Lower lobe of right lung (tissue), 2 donors: ENCODE data around the gene ARL16. TPM values are rescaled to one million over a fixed set of nuclear protein-coding genes. Genes with fewer than 3 reads are reported as not detected.
"Not testable (repeated sequence)": the region's sequence is repeated elsewhere in the genome, so short reads cannot be mapped to it uniquely, and the experiment has no call there.

ENCODE experiments used
- ATAC-seq, 2 donors: fragments of 200-7000 bp; cut with Tn5 transposase; one replicate each; pipeline ENCODE4 v1.9.1; 2020 to 2022; ENCODE audit warnings: mild to moderate bottlenecking in 2 of 2, moderate library complexity in 2 of 2
- DNase-seq: peaks from one replicate; pipeline ENCODE4 v3.0.0-alpha.2; 2020
- H3K27ac ChIP-seq: fragments of 200-600 bp; one replicate; pipeline ENCODE4 v1.8.0; 2022
- H3K27me3 ChIP-seq: fragments of 200-600 bp; one replicate; pipeline ENCODE4 v1.8.0; 2022; ENCODE audit warnings: low read depth
- H3K36me3 ChIP-seq: fragments of 200-600 bp; one replicate; pipeline ENCODE4 v1.8.0; 2022; ENCODE audit warnings: mild to moderate bottlenecking
- H3K4me1 ChIP-seq: fragments of 200-600 bp; one replicate; pipeline ENCODE4 v1.8.0; 2022
- H3K4me3 ChIP-seq: fragments of 200-600 bp; one replicate; pipeline ENCODE4 v1.8.0; 2022; ENCODE audit warnings: mild to moderate bottlenecking
- H3K9me3 ChIP-seq: fragments of 200-600 bp; one replicate; pipeline ENCODE4 v1.8.0; 2022
- CTCF ChIP-seq: fragments of 200-600 bp; IDR thresholded peaks from one replicate; pipeline ENCODE4 v1.8.0; 2022; ENCODE audit warnings: antibody characterized with exemption, mild to moderate bottlenecking
- intact Hi-C: fragments of 100-400 bp; cut with DNase I; formaldehyde crosslinking; loops from one replicate; pipeline ENCODE4 v1.11.0; 2022
- total RNA-seq: library from RNA; stranded (reverse); fragmentation: NEBNext Ultra II Directional; extraction: Animal tissue kit (Norgen Biotek cat#: 25700); gene quantifications from one replicate; pipeline ENCODE4 v1.2.1, GENCODE V29; 2021
- donor health status: DM: no; HTN: yes; CAD: no; lungs with severe emphysema.

Gene ARL16
- total RNA-seq, 1 donor from 2014 or later: 19.0 TPM

- DNase-seq, H3K9me3 ChIP-seq, H3K4me3 ChIP-seq, H3K4me1 ChIP-seq, H3K27ac ChIP-seq, ATAC-seq, H3K27me3 ChIP-seq, intact Hi-C loops: not testable (repeated sequence)
- peak; percentile 60 for TF ChIP-seq CTCF
- peaks cover 36% of the 10 kb centered on the region for H3K36me3 ChIP-seq
Measured at GRCh38 chr17:81675515-81676221, 7.9 kb downstream of the ARL16 start.

- no peaks in the 10 kb centered on the region for H3K9me3 ChIP-seq
- H3K4me3 ChIP-seq: no peak overlapping the region
- intact Hi-C loops: no loop called here
- no peak for DNase-seq
- no peak for TF ChIP-seq CTCF
- no peaks in the 10 kb centered on the region for H3K4me1 ChIP-seq
- H3K27me3 ChIP-seq: no peaks in the 10 kb centered on the region
- ATAC-seq: no peak
- no peak overlapping the region for H3K27ac ChIP-seq
- peaks cover 51% of the 10 kb centered on the region for H3K36me3 ChIP-seq
Measured at GRCh38 chr17:81673561-81674258, 9.9 kb downstream of the ARL16 start.

- no peaks in the 10 kb centered on the region for H3K9me3 ChIP-seq
- no peak for DNase-seq
- intact Hi-C loops: no loop called here
- no peak for TF ChIP-seq CTCF
- peak in 1 of 2 donors; percentile 11 for ATAC-seq
- H3K27ac ChIP-seq: no peak overlapping the region
- H3K4me3 ChIP-seq: no peak overlapping the region
- H3K36me3 ChIP-seq: peaks cover 51% of the 10 kb centered on the region
- H3K27me3 ChIP-seq: no peaks in the 10 kb centered on the region
- H3K4me1 ChIP-seq: peaks cover 5% of the 10 kb centered on the region
Measured at GRCh38 chr17:81672954-81673353, 10.6 kb downstream of the ARL16 start.

- ATAC-seq (no peak), DNase-seq (no peak)
- intact Hi-C loops: no loop called here
- Histone ChIP-seq H3K27me3 (no peaks in the 10 kb centered on the region), H3K4me3 (no peak overlapping the region), H3K27ac (no peak overlapping the region), H3K9me3 (no peaks in the 10 kb centered on the region), H3K36me3 (peaks cover 51% of the 10 kb centered on the region), H3K4me1 (peaks cover 9% of the 10 kb centered on the region)
- TF ChIP-seq CTCF: no peak
Measured at GRCh38 chr17:81672504-81672903, 11.1 kb downstream of the ARL16 start.

GRCh38 chr17:81667754-81668153, 15.8 kb downstream of the ARL16 start:
- H3K36me3 ChIP-seq: peaks cover 46% of the 10 kb centered on the region

More at GRCh38 chr17:81667754-81668153, 15.8 kb downstream of the ARL16 start:
- Histone ChIP-seq H3K4me3 (peak overlapping the region; percentile 100), H3K27me3 (no peaks in the 10 kb centered on the region), H3K27ac (no peak overlapping the region), H3K4me1 (peaks cover 31% of the 10 kb centered on the region), H3K9me3 (no peaks in the 10 kb centered on the region)
- ATAC-seq (no peak), DNase-seq (no peak)
- intact Hi-C loops: no loop called here
- no peak for TF ChIP-seq CTCF
